GM21528 (cell line): Measurements from ENCODE around the gene TLX1.
"Not testable (repeated sequence)": the region's sequence is repeated elsewhere in the genome, so short reads cannot be mapped to it uniquely, and the experiment has no call there.

Experiments
- ATAC-seq: cut with Tn5 transposase; IDR thresholded peaks from one replicate; pipeline ENCODE4 v1.9.1; 2021; ENCODE audit warnings: mild to moderate bottlenecking, moderate library complexity; ENCODE audit not compliant: unreplicated experiment, low FRiP score

TLX1 gene

GRCh38 chr10:101146392-101147251 lies 15.5 kb downstream of the TLX1 start:
- no peak for ATAC-seq

- ATAC-seq, result no peak
These were observed 20.3 kb downstream of the TLX1 start for GRCh38 chr10:101151395-101151794.

DNA sequence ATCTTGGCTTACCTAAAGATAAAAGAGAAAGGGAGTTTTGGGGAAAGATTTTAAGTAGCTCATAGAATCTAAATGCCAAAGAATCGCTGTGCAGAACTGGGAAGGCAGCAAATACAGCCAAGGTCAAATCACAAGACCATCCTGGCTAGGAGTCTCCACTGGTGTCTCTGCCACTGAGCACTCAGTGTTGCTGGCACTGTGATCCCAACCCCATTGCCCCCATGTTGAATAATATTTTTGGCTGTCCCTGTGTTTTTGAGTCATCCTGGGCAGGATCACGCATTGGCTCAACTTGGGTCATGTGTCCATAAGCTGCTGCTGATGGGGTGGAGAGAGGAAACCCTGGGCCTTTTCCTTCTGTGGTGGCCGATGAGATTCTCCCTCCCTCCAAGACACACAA lies 21.2 kb downstream of the TLX1 start:
- ATAC-seq, result no peak

GRCh38 chr10:101154506-101154905 lies 23.4 kb downstream of the TLX1 start:
- ATAC-seq, result not testable (repeated sequence)

GRCh38 chr10:101155896-101156295 lies 24.8 kb downstream of the TLX1 start:
- no peak for ATAC-seq

DNA sequence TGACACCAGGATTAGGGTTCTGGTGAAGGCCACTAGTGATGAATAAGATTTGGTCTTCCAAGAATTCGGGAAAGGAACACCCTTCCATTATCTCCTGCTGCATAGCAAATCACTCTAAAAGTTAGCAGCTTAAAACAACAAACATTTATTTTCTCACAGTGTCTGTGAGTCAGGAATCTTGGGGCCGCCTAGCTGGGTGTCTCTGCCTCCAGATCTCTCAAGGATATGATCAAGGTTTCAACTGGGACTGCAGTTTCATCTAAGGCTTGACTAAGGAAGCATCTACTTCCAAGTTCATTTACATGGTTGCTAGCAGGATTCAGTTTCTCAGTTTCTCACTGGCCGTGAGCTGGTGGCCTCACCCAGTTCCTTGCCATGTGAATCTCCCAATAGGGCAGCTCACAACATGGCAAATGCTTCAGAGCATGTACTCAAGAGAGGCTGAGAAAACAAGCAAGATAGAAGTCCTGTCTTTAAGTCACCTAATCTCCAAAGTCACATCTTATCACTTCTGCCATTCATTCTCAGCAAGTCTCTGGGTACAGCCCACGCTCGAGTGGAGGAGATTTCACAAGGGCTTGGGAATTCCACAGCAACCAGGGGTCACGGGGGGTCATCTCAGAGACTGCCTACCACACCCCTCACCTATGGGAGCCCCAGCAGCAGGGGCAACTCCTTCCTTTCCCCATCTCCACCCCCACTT lies 26.8 kb downstream of the TLX1 start:
- ATAC-seq, result no peak

DNA sequence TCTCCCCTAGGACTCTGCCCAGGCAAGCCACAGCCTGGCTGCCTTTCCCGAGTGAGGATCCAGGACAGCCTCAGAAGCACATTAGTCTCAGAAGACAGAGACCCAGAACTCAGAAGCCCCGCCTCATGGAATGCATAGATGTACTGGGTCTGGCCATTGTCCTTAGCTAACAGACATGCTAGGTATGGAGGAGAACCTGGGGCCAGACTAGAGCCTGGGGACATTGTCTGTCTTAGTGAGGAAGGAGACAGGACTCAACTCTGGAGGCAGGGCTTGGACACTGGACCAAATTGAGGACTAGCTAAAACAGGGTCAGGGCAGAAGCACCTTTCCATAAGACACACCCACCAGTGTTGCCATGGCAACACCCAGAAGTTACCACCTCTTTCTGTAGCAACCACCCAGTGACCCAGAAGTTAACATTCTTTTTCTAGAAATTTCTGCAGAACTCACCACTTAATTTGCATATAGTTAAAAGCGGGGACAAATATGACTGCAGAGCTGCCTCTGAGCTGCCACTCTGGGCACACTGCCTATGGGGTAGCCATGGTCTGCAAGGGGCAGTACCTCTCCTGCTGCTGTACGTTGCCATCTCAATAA lies 27.5 kb downstream of the TLX1 start:
- ATAC-seq, result no peak

DNA sequence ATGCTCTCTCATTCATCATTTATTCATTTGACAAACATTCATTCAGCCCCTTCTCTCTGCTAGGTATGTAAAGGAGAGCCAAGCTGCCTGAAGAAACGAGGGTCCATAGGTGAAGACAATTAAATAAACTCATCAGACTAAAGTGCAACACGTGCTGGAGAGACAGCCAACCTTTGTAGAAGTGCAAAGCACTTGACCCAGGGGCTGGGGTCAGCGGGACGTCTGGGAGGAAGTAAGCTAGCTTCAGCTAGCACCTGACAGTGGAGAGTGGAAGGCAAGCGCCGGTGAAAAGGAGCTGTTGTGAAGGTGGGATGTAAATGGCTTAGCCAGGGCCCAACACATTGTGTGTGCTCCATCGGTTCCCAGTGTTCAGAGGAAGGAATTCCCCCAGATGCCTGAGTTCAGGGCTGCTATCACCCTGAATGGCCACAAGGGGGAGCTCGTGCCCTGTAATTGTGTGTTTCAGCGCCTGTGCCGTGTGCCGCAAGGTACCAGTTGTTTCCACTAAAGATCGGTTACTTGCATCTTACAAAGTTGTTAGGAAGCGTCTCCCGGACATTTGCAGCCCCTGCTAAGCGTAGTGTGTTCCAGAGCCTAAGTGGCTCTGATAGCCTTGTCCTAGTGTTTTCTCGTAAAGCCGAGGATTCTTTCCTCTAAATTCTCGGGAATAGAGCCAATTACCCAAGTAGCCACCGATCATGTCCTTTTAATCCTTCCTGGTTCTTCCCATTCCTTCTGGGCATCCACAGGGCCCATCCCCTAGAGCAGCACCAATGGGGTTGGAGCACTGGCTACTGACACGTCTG lies 30.6 kb downstream of the TLX1 start:
- ATAC-seq, result no peak

- ATAC-seq, result no peak
These were observed 31.6 kb downstream of the TLX1 start for GRCh38 chr10:101162677-101163076.

- ATAC-seq, result no peak
These were observed 32.9 kb downstream of the TLX1 start for GRCh38 chr10:101164020-101164419.

DNA sequence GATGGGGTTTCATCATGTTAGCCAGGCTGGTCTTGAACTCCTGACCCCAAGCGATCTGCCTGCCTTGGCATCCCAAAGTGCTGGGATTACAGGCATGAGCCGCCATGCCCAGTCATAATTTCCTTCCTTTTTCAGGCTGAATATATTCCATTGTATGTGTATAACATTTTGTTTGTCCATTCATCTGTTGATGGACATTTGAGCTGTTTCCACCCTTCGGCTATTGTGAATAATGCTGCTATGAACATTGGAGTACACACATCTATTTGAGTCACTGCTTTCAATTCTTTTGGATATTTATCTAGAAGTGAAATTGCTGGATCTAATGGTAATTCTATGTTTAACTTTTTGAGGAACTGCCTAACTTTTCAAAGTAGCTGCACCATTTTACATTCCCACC lies 34.6 kb downstream of the TLX1 start:
- no peak for ATAC-seq

- no peak for ATAC-seq
These were observed 35.3 kb downstream of the TLX1 start for GRCh38 chr10:101166430-101166829.

DNA sequence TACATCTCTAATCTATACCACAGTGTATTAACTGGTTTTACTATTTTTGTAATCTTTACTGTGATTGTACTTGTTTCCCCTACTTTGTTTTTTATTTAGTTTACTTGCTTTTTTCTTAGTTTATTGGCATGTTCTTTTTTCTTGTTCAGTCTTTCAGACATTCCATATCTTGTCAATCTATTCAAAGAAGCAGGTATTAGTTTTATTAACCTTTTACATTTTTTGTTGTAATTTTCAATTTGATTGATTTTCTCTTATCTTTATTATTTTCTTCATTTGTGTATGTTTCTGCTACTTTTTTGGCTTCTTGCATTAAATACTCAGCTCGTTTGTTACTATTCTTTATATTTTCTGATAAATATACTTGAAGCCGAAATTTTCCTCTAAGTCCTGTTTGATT lies 41.6 kb downstream of the TLX1 start:
- no peak for ATAC-seq

DNA sequence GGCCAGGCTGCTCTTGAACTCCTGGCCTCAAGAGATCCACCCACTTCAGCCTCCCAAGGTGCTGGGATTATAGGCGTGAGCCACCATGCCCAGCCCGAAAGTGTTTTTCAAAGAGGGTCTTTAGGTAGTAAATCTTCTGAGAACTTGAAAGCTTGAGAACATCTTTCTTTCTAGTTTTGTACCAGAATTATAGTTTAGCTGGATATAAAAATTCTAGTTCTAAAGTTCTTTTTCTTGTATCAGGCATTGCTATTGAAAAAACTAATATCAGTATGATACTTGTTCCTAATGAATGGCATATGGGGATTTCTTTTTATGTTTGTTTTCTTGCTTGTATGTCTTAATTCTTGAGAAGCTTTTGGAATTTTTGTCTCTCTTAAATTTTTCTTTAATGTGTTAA lies 43.2 kb downstream of the TLX1 start:
- no peak for ATAC-seq

- no peak for ATAC-seq
These were observed 45.5 kb downstream of the TLX1 start for GRCh38 chr10:101176577-101176976.

GRCh38 chr10:101182936-101183335 lies 51.8 kb downstream of the TLX1 start:
- no peak for ATAC-seq

DNA sequence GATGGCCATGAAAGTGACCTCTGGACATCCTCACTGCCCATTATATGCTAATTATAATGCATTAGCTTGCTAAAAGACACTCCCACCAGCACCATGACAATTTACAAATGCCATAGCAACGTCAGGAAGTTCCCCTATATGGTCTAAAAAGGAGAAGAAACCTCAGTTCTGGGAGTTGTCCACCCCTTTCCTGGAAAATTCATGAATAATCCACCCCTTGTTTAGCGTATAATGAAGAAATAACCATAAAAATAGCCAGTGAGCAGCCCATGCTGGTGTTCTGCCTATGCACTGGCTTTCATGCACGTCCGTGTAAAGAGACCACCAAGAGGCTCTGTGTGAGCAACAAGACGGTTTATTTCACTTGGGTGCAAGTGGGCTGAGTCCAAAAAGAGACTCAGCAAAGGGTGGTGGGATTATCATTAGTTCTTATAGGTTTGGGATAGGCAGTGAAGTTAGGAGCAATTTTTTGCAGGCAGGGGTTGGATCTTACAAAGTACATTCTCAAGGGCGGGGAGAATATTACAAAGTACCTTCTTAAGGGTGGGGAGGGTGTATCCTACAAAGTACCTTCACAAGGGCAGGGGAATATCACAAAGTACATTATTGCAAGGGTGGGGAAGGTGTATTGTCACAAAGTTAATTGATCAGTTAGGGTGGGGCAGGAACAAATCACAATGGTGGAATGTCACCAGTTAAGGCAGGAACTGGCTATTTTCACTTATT lies 52.5 kb downstream of the TLX1 start:
- no peak for ATAC-seq
